SK-N-SH treated with all-trans-retinoic acid at 6 μM for 48 hours (cell line): ENCODE measurements around the gene BRI3.

ENCODE experiments used
- ATAC-seq: fragments of 200-7000 bp; cut with Tn5 transposase; 3 replicates; pipeline ENCODE4 v1.9.1; 2020; ENCODE audit warnings: mild to moderate bottlenecking, moderate library complexity
- ARNTL ChIP-seq: fragments of 450-650 bp; formaldehyde crosslinking; IDR thresholded peaks from 2 replicates; pipeline ENCODE4 v1.5.0; 2020; ENCODE audit warnings: low read depth, mild to moderate bottlenecking, moderate library complexity, borderline replicate concordance
- BACH2 ChIP-seq: fragments of 250-450 bp; sonication (Bioruptor Pico); IDR thresholded peaks from 2 replicates; pipeline ENCODE4 v1.9.0; 2021; ENCODE audit warnings: mild to moderate bottlenecking, borderline replicate concordance
- CREB5 ChIP-seq: fragments of 250-450 bp; sonication (Bioruptor Pico); IDR thresholded peaks from 2 replicates; pipeline ENCODE4 v1.5.1; 2020; ENCODE audit warnings: low read depth, mild to moderate bottlenecking, moderate library complexity
- CSDC2 ChIP-seq: fragments of 250-450 bp; sonication (Bioruptor Pico); IDR thresholded peaks from 2 replicates; pipeline ENCODE4 v1.5.0; 2020; ENCODE audit warnings: mild to moderate bottlenecking, moderate library complexity
- CSRNP3 ChIP-seq: fragments of 250-450 bp; sonication (Bioruptor Pico); IDR thresholded peaks from 2 replicates; pipeline ENCODE4 v1.5.1; 2021; ENCODE audit warnings: mild to moderate bottlenecking, moderate library complexity
- ESRRG ChIP-seq: fragments of 250-450 bp; sonication (Bioruptor Pico); IDR thresholded peaks from 2 replicates; pipeline ENCODE4 v1.6.1; 2021; ENCODE audit warnings: mild to moderate bottlenecking
- GLIS3 ChIP-seq: fragments of 250-450 bp; sonication (Bioruptor Pico); IDR thresholded peaks from 2 replicates; pipeline ENCODE4 v1.5.0; 2020; ENCODE audit warnings: mild to moderate bottlenecking, moderate library complexity
- ISL1 ChIP-seq: fragments of 250-450 bp; sonication (Bioruptor Pico); IDR thresholded peaks from 2 replicates; pipeline ENCODE4 v2.1.2; 2022; ENCODE audit warnings: mild to moderate bottlenecking, moderate library complexity
- OSR1 ChIP-seq: fragments of 250-450 bp; sonication (Bioruptor Pico); IDR thresholded peaks from 2 replicates; pipeline ENCODE4 v1.8.0; 2022; ENCODE audit warnings: moderate library complexity, mild to moderate bottlenecking, inconsistent platforms
- PATZ1 ChIP-seq: fragments of 250-450 bp; sonication (Bioruptor Pico); IDR thresholded peaks from 2 replicates; pipeline ENCODE4 v1.8.0; 2020; ENCODE audit warnings: mild to moderate bottlenecking, moderate library complexity, borderline replicate concordance
- POU6F1 ChIP-seq: fragments of 250-450 bp; sonication (Bioruptor Pico); IDR thresholded peaks from 2 replicates; pipeline ENCODE4 v1.8.0; 2021; ENCODE audit warnings: low read depth, mild to moderate bottlenecking, moderate library complexity, borderline replicate concordance
- PPARA ChIP-seq: fragments of 250-450 bp; sonication (Bioruptor Pico); IDR thresholded peaks from 2 replicates; pipeline ENCODE4 v1.5.0; 2020; ENCODE audit warnings: mild to moderate bottlenecking, borderline replicate concordance
- RARB ChIP-seq: fragments of 250-450 bp; sonication (Bioruptor Pico); IDR thresholded peaks from 2 replicates; pipeline ENCODE4 v1.8.0; 2021; ENCODE audit warnings: mild to moderate bottlenecking, moderate library complexity
- TOX ChIP-seq: fragments of 250-450 bp; sonication (Bioruptor Pico); IDR thresholded peaks from 2 replicates; pipeline ENCODE4 v1.8.0; 2021; ENCODE audit warnings: mild to moderate bottlenecking, moderate library complexity, borderline replicate concordance
- TSHZ2 ChIP-seq: fragments of 250-450 bp; sonication (Bioruptor Pico); IDR thresholded peaks from 2 replicates; pipeline ENCODE4 v1.5.0; 2020; ENCODE audit warnings: mild to moderate bottlenecking, moderate library complexity
- ZC3H10 ChIP-seq: fragments of 250-450 bp; sonication (Bioruptor Pico); IDR thresholded peaks from 2 replicates; pipeline ENCODE4 v1.5.1; 2021; ENCODE audit warnings: mild to moderate bottlenecking, moderate library complexity
- ZFP30 ChIP-seq: fragments of 450-650 bp; formaldehyde crosslinking; IDR thresholded peaks from 2 replicates; pipeline ENCODE4 v1.5.0; 2022; ENCODE audit warnings: mild to moderate bottlenecking, moderate library complexity
- ZNF565 ChIP-seq: fragments of 450-650 bp; formaldehyde crosslinking; conservative IDR thresholded peaks from 2 replicates; pipeline ENCODE4 v1.5.0; 2020; ENCODE audit warnings: low read depth, mild to moderate bottlenecking, moderate library complexity
- ZNF70 ChIP-seq: fragments of 450-650 bp; formaldehyde crosslinking; IDR thresholded peaks from 2 replicates; pipeline ENCODE4 v1.5.0; 2020; ENCODE audit warnings: mild to moderate bottlenecking, moderate library complexity

Gene BRI3

GRCh38 chr7:98309566-98309965 is 28.1 kb downstream of the BRI3 start:
- TF ChIP-seq POU6F1 (CRISPR knock-in tag) = no peak
- TF ChIP-seq ZNF565 (CRISPR knock-in tag) = no peak
- TF ChIP-seq TSHZ2 (CRISPR knock-in tag) = no peak
- TF ChIP-seq CSRNP3 (CRISPR knock-in tag) = no peak
- no peak for TF ChIP-seq ESRRG (CRISPR knock-in tag)
- TF ChIP-seq ARNTL (CRISPR knock-in tag) = no peak
- no peak for TF ChIP-seq GLIS3 (CRISPR knock-in tag)
- TF ChIP-seq, all 23 proteins: peak for 0
- no peak for ATAC-seq

GRCh38 chr7:98312201-98312600 is 30.7 kb downstream of the BRI3 start:
- TF ChIP-seq PATZ1 (CRISPR knock-in tag) (no peak), ESRRG (CRISPR knock-in tag) (no peak), TOX (no peak), CSRNP3 (CRISPR knock-in tag) (no peak), CSDC2 (CRISPR knock-in tag) (no peak), CREB5 (no peak), ZNF70 (CRISPR knock-in tag) (no peak), ISL1 (CRISPR knock-in tag) (no peak), ZFP30 (CRISPR knock-in tag) (no peak), ZC3H10 (CRISPR knock-in tag) (no peak), ARNTL (CRISPR knock-in tag) (no peak), TSHZ2 (CRISPR knock-in tag) (no peak), RARB (CRISPR knock-in tag) (no peak), OSR1 (CRISPR knock-in tag) (no peak), PPARA (CRISPR knock-in tag) (no peak), GLIS3 (CRISPR knock-in tag) (no peak), POU6F1 (CRISPR knock-in tag) (no peak), BACH2 (CRISPR knock-in tag) (no peak)
- no peak for ATAC-seq
